Large intestine (tissue), 3 donors: ENCODE results near the gene CSTB. TPM values are rescaled to one million over a fixed set of nuclear protein-coding genes. Genes with fewer than 3 reads are reported as not detected.

Experiments
- DNase-seq, 2 donors: peaks; one replicate each; pipeline versions ENCODE4 v3.0.0 to v3.0.0-alpha.2; 2013
- H3K27ac ChIP-seq: one replicate; pipeline ENCODE4 v1.5.1; 2013; ENCODE audit warnings: low read length
- H3K27me3 ChIP-seq: 2 replicates; pipeline ENCODE4 v1.6.1; 2013; ENCODE audit warnings: low read length; ENCODE audit not compliant: control insufficient read depth, insufficient read depth
- H3K36me3 ChIP-seq: 2 replicates; pipeline ENCODE4 v1.6.1; 2013; ENCODE audit warnings: low read length; ENCODE audit not compliant: control insufficient read depth, insufficient read depth
- H3K4me1 ChIP-seq: one replicate; pipeline ENCODE4 v1.6.1; 2013; ENCODE audit warnings: low read length; ENCODE audit not compliant: control insufficient read depth, insufficient read depth
- H3K4me3 ChIP-seq: one replicate; pipeline ENCODE4 v1.5.1; 2013; ENCODE audit warnings: low read length
- H3K9me3 ChIP-seq: one replicate; pipeline ENCODE4 v1.6.1; 2013; ENCODE audit warnings: mild to moderate bottlenecking, low read depth, low read length, moderate library complexity; ENCODE audit not compliant: control insufficient read depth
- WGBS: methylation state at CpG from one replicate; pipeline ENCODE4 v1.1.5; 2013; ENCODE audit warnings: low lambda C conversion rate; ENCODE audit not compliant: insufficient coverage; 5-methylcytosine and 5-hydroxymethylcytosine counted together
- polyA plus RNA-seq: library from polyadenylated mRNA; unstranded; fragments of 120-200 nt; gene quantifications from one replicate; pipeline ENCODE4 v1.2.1, GENCODE V29; 2013

Gene CSTB
- polyA plus RNA-seq, 1 donor: 36.5 TPM

DNA sequence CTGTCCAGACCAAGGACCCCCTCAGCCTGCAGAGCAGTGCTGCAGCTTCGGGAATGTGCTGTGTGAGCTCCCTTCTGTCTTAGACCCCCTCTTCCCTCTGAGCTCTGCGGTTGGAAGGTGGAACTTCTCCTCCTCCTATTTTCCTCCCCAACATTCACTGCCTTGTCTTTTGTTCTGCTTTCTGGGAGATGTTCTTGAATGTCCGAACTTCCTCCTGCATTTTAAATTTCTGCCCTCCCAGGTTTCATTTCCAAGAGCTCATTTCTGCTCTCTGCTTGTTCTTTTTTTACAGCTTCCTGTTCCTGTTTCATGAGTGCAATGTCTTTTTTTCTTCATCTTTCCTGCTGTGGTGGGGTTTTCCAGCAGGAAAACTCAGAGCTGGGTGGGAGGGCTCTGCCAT, 42.6 kb upstream of the CSTB start:
- H3K27ac ChIP-seq: no peak overlapping the region
- H3K36me3 ChIP-seq: no peaks in the 10 kb centered on the region

DNA sequence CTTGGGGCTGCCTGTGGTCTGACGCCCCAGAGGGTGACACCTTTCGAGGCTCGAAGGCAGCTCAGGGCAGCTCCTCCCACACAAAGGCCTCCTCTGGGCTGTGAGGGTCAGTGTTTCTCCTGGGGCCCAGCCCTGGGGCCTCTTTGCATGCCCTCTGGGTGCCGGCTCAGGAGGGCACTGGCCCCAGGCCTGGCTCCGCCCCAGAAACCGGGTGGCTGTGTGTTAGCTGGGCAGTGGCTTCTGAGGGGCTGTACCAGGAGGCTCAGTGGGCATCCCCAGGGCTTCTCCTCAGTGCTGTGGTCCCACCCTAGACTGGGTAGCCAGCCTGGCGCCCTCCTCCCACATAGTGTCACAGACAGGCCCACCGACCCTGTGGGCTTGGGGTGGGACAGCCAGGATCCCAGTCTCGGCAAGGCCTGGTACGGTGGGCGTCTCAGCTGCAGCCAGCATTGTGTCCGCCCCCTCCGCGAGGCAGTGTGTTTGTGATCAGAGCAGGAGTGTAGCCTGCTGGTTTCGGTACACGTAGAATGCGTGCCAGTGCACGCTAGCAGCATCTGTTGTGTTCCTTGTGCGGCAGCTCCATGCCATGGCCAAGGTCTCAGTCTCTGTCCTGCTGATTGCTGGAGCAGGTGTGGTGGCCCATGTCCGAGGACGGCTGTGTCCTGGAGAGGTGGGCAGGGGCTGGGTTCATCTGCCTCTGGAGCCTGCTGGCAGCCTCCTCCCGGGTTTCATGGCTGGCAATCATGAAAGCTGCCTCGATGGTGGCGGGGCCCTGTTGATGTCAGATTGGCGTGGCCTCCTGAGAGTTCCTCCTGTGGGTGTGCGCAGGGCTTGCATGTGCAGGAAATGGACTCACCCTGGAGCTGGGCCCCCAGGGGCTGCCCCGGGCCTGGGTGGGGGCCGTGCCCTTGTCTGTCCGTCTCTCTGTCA, 41.3 kb upstream of the CSTB start:
- H3K36me3 ChIP-seq: no peaks in the 10 kb centered on the region
- no peak for DNase-seq
- H3K4me1 ChIP-seq: peaks cover 9% of the 10 kb centered on the region
- H3K27ac ChIP-seq: no peak overlapping the region
- H3K4me3 ChIP-seq: no peak overlapping the region
- peaks cover 15% of the 10 kb centered on the region for H3K9me3 ChIP-seq
- WGBS: no CpG with 5 or more reads among the region's 29 CpGs
- no peaks in the 10 kb centered on the region for H3K27me3 ChIP-seq

More for the DNA sequence above, 42.6 kb upstream of the CSTB start:
- peaks cover 15% of the 10 kb centered on the region for H3K9me3 ChIP-seq
- DNase-seq: no peak
- no peak overlapping the region for H3K4me3 ChIP-seq
- H3K27me3 ChIP-seq: no peaks in the 10 kb centered on the region
- 100% methylated on average over 1 of the region's 3 CpGs for WGBS
- peaks cover 9% of the 10 kb centered on the region for H3K4me1 ChIP-seq

DNA sequence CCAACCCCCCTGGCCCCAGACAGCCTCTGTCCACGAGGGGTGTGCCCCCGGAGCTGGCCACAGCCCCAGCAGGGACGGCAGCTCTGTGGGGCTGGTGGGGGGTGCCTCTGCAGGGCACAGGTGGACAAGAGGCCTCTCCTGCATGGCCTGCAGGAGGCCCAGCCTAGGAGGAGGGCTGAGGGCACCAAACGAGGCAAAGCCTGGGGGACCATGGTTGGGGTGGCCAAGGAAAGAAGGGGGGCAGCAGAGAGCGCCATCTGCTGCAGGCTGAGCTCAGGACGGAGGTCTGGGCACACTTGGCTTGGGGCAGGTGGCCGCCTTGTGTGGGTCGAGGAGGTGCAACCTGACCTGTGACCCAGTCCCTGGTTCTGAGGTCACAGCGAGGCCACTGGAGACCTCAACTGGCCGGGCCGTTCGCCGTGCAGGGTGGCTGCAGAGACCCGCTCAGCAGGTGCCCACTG, 40.5 kb upstream of the CSTB start:
- H3K4me3 ChIP-seq: no peak overlapping the region
- no peak for DNase-seq
- H3K9me3 ChIP-seq: peaks cover 11% of the 10 kb centered on the region
- H3K4me1 ChIP-seq: peaks cover 9% of the 10 kb centered on the region
- no peak overlapping the region for H3K27ac ChIP-seq
- H3K27me3 ChIP-seq: no peaks in the 10 kb centered on the region
- H3K36me3 ChIP-seq: no peaks in the 10 kb centered on the region
- no CpG with 5 or more reads among the region's 14 CpGs for WGBS

DNA sequence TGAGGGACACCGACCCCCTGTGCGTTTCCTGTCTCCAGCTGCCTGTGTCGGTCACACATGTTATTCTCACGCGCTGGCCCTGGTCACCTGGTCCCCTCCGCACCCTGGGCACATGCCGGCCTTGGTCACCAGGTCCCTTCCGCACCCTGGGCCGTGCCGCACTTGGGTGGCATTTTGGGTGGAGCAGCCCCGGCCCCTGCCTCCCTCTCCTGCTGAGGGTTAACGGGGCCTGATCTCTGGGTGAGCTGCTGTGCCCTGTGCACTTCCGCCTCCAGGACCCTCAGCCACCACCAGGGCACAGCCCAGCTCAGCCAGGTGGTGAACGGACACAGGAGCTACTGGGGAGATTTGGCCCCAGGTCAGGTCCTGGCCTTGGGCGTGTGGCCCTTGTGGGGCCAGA, 39.9 kb upstream of the CSTB start:
- Histone ChIP-seq H3K27ac (no peak overlapping the region), H3K36me3 (no peaks in the 10 kb centered on the region), H3K9me3 (peaks cover 8% of the 10 kb centered on the region), H3K27me3 (no peaks in the 10 kb centered on the region), H3K4me3 (no peak overlapping the region), H3K4me1 (peaks cover 11% of the 10 kb centered on the region)
- WGBS: no CpG with 5 or more reads among the region's 15 CpGs
- DNase-seq: no peak

DNA sequence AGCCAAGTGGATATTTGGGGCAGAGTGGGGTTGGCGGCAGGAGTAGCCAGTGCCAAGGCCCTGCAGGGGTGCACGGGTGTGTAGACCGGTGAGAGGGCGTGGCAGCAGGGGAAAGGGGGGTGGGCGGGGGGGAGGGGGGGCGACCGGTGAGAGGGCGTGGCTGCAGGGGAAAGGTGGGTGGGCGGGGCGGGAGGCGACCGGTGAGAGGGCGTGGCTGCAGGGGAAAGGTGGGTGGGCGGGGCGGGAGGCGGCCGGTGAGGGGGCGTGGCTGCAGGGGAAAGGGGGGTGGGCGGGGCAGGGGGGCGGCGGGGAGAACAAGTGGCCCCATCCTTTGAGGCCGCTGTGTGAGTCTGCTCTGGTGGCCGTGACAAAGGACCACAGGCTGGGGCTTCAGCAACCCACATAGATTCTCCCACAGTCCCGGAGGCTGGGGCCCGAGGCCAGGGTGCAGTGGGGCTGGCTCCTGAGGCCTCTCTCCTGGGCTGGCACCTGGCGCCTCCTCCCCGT, 39.1 kb upstream of the CSTB start:
- no peak for DNase-seq
- no CpG with 5 or more reads among the region's 27 CpGs for WGBS
- Histone ChIP-seq H3K4me1 (peaks cover 18% of the 10 kb centered on the region), H3K27me3 (no peaks in the 10 kb centered on the region), H3K27ac (no peak overlapping the region), H3K36me3 (no peaks in the 10 kb centered on the region), H3K9me3 (peaks cover 8% of the 10 kb centered on the region), H3K4me3 (no peak overlapping the region)

DNA sequence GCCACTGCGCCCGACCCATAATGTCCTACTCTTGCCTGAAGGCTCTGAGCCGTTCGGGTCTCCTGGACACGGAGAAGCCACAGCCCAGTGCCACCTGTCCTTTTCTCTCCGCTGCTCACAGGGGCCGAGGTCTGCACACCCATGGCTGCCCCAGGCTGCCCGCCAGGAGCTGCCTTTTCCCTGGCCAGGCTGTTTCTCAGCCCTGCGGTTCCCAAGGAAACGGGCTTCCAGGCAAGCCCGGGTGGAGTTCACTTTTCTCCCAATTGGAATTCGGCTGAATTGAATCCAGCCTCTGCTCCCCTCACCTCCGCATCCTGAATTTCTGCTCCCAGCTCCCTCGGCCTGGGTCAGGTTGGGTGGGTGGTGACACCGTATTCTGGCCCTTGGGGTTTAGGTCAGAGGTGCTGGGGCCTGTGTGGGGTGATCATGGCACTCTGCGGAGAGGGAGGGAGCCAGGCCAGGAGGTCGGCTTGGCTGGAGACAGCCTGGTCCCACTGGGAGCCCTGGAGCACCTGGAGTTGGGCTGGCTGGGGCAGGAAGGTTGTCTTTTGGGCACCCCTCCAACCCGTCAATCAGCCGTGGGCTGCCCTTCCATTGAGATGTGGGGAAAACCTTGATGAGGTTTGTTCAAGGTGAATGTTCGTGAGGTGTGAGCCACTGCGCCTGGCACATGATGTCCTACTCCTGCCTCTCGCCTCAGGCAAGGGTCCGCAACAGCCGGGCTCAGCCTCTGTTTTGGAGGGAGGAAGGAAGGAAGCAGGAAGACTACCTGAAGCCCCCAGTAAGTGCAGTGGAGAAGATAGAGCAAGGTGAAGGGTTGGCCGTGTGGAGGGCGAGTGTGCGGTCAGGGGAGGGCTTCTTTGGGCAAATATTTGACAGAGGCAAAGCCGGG, 38.4 kb upstream of the CSTB start:
- WGBS: no CpG with 5 or more reads among the region's 28 CpGs
- H3K27me3 ChIP-seq: no peaks in the 10 kb centered on the region
- no peak overlapping the region for H3K27ac ChIP-seq

DNA sequence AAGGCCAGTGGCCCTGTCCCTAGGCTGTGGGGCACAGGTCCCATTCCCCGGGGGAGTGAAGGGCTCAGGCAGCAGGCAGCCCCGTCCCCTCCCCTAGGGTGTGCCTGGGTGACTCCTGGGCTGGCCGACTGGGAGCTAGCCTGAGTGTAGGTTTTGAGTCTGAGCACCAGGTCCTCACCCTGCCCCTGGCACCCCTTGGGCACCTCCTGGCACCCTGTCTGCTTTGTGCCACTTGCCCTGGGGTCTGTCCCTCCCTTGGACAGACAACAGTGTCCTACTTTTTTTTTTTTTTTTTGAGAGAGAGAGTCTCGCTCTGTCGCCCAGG, 37.5 kb upstream of the CSTB start:
- no CpG with 5 or more reads among the region's 5 CpGs for WGBS
- no peaks in the 10 kb centered on the region for H3K36me3 ChIP-seq
- no peak for DNase-seq
- H3K27ac ChIP-seq: no peak overlapping the region
- peaks cover 18% of the 10 kb centered on the region for H3K4me1 ChIP-seq
- H3K27me3 ChIP-seq: no peaks in the 10 kb centered on the region
- H3K9me3 ChIP-seq: peaks cover 5% of the 10 kb centered on the region
- H3K4me3 ChIP-seq: no peak overlapping the region

More for the DNA sequence above, 38.4 kb upstream of the CSTB start:
- Histone ChIP-seq H3K4me1 (peaks cover 18% of the 10 kb centered on the region), H3K9me3 (peaks cover 8% of the 10 kb centered on the region), H3K36me3 (no peaks in the 10 kb centered on the region), H3K4me3 (no peak overlapping the region)
- DNase-seq: no peak

DNA sequence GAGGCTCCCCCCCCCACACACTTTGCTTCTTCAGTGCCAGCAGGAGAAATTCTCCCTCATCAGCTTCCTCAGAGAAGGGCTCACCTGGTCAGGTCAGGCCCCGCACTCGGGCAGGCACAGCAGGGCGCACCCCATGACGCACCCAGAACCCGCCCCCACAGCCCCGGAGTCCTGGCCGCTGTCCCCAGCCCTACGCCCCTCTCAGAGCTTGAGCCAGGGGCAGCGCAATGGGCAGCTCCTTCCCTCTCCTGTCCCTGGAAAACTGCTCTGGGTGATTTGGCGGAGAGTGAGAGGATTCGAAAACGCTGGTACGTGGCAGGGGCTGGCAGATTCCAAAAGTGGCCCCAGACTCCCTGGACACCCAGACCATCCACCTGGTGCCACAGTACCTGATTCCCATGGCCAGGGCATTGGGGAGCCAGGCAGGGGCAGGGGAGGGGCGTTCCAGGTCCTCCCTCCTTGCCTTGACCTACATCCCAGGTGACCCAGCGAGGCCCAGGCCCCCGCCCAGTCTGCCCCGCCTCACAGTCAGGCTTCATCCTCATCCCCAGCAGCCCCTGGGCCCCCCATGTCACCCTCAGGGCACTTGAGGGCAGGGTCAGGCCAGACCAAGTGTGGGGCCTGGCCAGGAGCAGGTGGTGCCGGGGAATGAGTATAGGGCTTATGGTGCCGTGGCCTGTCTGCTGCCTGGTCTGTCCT, 37.0 kb upstream of the CSTB start:
- H3K9me3 ChIP-seq: peaks cover 2% of the 10 kb centered on the region
- H3K4me1 ChIP-seq: peaks cover 18% of the 10 kb centered on the region
- no peak for DNase-seq
- H3K27ac ChIP-seq: no peak overlapping the region
- H3K4me3 ChIP-seq: no peak overlapping the region
- H3K27me3 ChIP-seq: no peaks in the 10 kb centered on the region
- no peaks in the 10 kb centered on the region for H3K36me3 ChIP-seq
- no CpG with 5 or more reads among the region's 19 CpGs for WGBS

DNA sequence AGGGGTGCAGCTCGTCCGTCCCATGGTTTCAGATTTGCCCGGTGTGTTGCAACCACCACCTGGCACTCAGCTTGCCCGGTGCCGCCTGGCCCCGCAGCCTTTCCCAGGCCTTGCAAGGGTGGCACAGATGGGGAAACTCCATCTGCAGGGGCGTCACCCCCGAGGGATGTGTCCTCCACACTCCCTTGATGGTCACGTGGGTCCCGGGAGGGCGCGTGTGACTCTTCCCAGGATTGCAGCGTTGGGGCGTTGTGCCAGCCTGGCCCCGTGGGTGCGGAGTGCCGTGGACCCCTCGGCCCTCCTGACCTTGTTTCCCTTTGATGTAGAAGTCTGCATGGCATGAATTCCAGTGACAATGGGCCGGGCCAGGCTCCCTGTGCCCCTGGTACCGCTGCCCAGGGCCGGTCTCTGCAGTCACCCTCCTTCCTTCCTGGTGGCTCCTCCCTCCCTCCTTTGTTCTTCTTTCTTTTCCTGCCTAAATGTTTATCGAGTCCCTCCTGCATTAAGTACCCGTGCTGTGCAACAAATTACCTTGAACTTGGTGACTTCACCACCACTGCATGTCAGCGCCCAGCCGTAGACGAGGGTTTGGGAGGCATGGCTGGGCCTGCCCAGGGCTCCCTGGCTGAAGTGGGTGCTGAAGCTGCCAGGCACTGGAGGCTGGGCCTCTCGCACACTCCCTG, 36.2 kb upstream of the CSTB start:
- no peak for DNase-seq
- Histone ChIP-seq H3K27ac (no peak overlapping the region), H3K4me3 (no peak overlapping the region), H3K9me3 (peaks cover 2% of the 10 kb centered on the region), H3K27me3 (no peaks in the 10 kb centered on the region), H3K4me1 (peaks cover 17% of the 10 kb centered on the region), H3K36me3 (no peaks in the 10 kb centered on the region)
- 40% methylated on average over 1 of the region's 27 CpGs for WGBS
